Lower leg skin (tissue), 4 donors: ENCODE results near the gene PRKX. TPM values are rescaled to one million over a fixed set of nuclear protein-coding genes. Genes with fewer than 3 reads are reported as not detected.
A peak's percentile ranks its signal among the peaks of the same experiment; 100 is the strongest.
"Not testable (repeated sequence)": the region's sequence is repeated elsewhere in the genome, so short reads cannot be mapped to it uniquely, and the experiment has no call there.

Source experiments
- DNase-seq, 2 donors: peaks; one replicate each; pipeline ENCODE4 v3.0.0-alpha.2; 2019; ENCODE audit warnings: low spot score in 2 of 2
- H3K4me3 ChIP-seq: fragments of 200-600 bp; sonication (generic); 2 replicates; pipeline ENCODE4 v1.5.1; 2017; ENCODE audit warnings: mild to moderate bottlenecking, low read depth; ENCODE audit not compliant: poor library complexity, severe bottlenecking
- POLR2A ChIP-seq, 2 donors: fragments of 450-650 bp; IDR thresholded peaks; one replicate each; pipeline ENCODE4 v1.6.1; 2016 to 2017; ENCODE audit warnings: antibody characterized with exemption in 2 of 2, mild to moderate bottlenecking in 1 of 2, moderate library complexity in 1 of 2
- WGBS, 2 donors: methylation state at CpG; one replicate each; pipeline ENCODE4 v1.1.5; 2018; 5-methylcytosine and 5-hydroxymethylcytosine counted together
- intact Hi-C: fragments of 100-400 bp; cut with DNase I; formaldehyde crosslinking; loops from one replicate; pipeline ENCODE4 v1.15.0; 2023; ENCODE audit warnings: low total_unique reads
- total RNA-seq, 4 donors: library from RNA; depleted of rRNA; stranded (reverse); fragments of >200 nt; gene quantifications; one replicate each; pipeline ENCODE4 v1.1.0, GENCODE V29; 2016
- TF ChIP-seq, protein P1 (sequence below), 3 donors: fragments of 450-650 bp; IDR thresholded peaks; one replicate each; pipeline ENCODE4 v1.5.1; 2016; ENCODE audit warnings: antibody characterized with exemption in 3 of 3, mild to moderate bottlenecking in 3 of 3, moderate library complexity in 2 of 3

Gene PRKX
- total RNA-seq, 4 donors from 2014 or later = 21.3 to 29.2 (median 23.9) TPM

DNA sequence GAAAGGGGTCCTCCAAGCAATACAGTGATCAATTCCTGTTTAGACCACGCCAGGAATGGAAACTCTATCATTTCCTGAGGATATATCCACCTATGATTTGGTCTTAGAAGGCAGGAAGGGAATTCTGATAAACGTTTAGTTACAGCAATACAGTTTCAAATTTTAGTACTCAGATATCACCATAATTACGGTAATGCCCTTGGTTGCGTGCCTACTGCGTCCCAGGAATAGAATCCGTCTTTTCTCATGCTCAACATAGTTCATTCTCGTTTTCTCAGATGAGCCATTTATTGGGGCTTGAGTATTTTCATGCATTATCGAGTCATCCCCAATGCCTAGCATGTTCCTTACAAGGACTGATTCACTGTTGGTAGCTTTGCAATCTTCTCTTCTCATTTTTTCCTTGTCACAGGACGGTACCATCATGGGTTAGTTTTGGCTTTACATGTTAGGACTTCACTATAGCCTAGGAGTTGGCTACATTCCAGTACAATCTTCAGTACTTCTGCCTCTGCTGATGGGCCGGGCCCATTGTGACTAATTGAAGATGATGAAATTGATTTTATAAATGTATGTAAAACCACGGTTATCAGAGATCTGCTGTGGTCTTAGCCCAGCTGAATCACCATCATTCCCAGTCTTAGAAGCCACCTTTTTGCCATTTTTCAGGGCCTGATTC, 4.4 kb upstream of the PRKX start:
- TF ChIP-seq, protein P1, sequence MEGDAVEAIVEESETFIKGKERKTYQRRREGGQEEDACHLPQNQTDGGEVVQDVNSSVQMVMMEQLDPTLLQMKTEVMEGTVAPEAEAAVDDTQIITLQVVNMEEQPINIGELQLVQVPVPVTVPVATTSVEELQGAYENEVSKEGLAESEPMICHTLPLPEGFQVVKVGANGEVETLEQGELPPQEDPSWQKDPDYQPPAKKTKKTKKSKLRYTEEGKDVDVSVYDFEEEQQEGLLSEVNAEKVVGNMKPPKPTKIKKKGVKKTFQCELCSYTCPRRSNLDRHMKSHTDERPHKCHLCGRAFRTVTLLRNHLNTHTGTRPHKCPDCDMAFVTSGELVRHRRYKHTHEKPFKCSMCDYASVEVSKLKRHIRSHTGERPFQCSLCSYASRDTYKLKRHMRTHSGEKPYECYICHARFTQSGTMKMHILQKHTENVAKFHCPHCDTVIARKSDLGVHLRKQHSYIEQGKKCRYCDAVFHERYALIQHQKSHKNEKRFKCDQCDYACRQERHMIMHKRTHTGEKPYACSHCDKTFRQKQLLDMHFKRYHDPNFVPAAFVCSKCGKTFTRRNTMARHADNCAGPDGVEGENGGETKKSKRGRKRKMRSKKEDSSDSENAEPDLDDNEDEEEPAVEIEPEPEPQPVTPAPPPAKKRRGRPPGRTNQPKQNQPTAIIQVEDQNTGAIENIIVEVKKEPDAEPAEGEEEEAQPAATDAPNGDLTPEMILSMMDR (IDR thresholded peaks at IDR 0.05) = no peak
- no peak for TF ChIP-seq POLR2A (IDR thresholded peaks at IDR 0.05)
- H3K4me3 ChIP-seq = no peak overlapping the region
- intact Hi-C loops = no loop called here
- no peak for DNase-seq
- 45 to 71% methylated on average over 11 of the region's 11 CpGs for WGBS, 2 donors

DNA sequence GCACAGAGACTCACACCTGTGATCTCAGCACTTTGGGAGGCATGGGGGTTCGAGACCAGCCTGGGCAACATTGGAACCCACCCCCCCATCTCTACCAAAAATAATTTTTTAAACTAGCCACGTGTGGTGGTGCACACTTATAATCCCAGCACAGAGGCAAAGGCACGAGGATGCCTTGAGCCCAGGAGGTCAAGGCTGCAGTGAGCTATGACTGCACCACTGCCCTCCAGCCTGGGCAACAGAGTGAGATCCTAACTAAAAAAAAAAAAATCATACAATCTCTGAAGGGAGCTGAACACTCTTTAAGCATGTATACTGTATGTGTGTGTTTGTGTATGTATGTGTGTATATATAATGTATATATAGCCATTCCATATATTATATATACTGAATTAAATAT, 2.5 kb upstream of the PRKX start:
- intact Hi-C loops = no loop called here
- WGBS, 2 donors = 50 to 75% methylated on average over 2 to 3 of the region's 3 CpGs

DNA sequence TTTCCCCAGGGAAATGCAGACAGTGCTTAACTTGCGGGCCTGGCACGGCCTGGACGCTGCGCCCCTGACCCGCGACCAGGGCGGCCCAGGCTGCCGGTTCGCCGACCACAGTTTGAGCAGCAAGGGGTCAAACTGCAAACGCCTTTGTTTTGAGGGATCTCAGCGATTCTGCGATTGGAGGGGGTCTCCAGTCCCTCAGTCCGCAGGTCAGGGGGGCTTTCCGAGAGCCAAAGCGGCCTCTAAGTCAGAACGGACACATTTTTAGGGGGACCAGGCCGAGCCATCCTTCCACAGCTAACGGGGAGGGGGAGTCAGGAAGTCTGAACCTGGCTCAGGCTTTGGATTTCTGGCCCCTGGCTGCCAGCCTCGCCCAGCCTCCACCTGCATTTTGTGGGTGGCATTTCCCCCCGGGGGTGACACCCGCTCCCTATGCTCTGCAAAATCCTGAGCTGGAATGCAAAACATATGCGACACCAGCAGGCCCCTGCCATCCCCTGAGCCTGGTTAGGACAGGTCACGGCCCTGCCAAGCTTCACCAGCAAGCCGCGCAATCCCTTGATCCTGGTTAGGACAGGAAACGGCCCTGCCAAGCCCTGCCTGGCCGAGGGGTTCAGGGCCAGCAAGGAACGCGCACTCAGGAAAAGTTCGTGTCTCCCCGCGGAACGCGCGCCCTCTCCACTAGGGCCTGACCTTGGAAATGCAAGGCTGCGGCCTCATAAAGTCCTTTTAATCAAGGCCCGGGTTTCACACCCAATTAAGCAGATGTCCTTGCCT, 1.4 kb upstream of the PRKX start:
- H3K4me3 ChIP-seq, intact Hi-C loops, DNase-seq: not testable (repeated sequence)
- 76 to 79% methylated on average over 22 to 34 of the region's 38 CpGs for WGBS, 2 donors

More for the DNA sequence above, 2.5 kb upstream of the PRKX start:
- no peak overlapping the region for H3K4me3 ChIP-seq
- DNase-seq = no peak
- TF ChIP-seq, protein P1 (IDR thresholded peaks at IDR 0.05) = no peak
- TF ChIP-seq POLR2A (IDR thresholded peaks at IDR 0.05) = no peak

DNA sequence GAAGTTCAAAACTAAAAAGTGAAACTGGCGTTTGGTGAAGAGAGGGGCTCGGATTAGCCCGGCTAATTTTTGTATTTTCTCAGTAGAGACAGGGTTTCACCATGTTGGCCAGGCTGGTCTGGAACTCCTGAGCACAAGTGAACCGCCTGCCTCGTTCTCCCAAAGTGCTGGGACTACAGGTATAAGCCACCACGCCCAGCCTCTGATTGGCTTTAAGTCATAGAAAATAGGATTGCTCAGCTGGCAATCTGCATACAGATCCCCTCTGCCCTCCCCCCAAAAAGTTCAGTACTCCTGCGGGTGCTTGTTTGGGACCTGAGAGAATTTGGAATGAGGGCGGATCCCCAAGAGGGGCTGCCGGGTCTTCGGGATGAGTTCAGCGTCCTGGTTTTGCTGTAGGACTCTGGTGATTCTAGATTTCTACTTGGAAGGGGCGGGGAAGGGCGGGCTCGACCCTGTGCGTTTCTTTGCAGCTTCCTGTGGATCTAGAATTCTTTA, 537 bp upstream of the PRKX start:
- WGBS, 2 donors = 0 to 4% methylated on average over 14 to 15 of the region's 15 CpGs
- TF ChIP-seq POLR2A (IDR thresholded peaks at IDR 0.05) = no peak
- TF ChIP-seq, protein P1 (IDR thresholded peaks at IDR 0.05) = no peak
- H3K4me3 ChIP-seq = peak overlapping the region; percentile 53
- no peak for DNase-seq
- intact Hi-C loops = no loop called here

DNA sequence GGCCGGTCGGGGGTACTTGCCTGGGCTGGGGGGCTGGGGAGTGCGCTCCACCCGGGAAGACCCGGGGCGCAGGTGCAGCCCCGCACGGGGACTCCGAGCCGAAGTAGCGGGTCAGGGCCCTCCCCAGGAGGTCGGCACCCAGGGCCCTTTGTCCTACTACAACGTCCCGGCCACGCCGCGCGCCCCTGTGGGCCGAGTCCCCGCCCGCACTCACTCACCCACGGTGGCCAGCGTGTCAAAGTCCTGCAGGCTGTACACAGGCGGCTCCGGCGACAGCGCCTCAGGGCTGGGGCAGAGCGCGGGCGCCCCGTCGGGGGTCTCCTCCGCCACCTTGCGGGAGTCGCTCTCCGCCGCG, 602 bp downstream of the PRKX start:
- DNase-seq = no peak
- WGBS, 2 donors = 2% methylated on average over 10 of the region's 38 CpGs; no CpG with 5 or more reads in 1 of the 2 donors
- H3K4me3 ChIP-seq = peak overlapping the region; percentile 53
- TF ChIP-seq, protein P1 (IDR thresholded peaks at IDR 0.05) = no peak
- TF ChIP-seq POLR2A (IDR thresholded peaks at IDR 0.05) = no peak
- intact Hi-C loops = no loop called here
